Measurements from ENCODE around the gene PHRF1.

DNA sequence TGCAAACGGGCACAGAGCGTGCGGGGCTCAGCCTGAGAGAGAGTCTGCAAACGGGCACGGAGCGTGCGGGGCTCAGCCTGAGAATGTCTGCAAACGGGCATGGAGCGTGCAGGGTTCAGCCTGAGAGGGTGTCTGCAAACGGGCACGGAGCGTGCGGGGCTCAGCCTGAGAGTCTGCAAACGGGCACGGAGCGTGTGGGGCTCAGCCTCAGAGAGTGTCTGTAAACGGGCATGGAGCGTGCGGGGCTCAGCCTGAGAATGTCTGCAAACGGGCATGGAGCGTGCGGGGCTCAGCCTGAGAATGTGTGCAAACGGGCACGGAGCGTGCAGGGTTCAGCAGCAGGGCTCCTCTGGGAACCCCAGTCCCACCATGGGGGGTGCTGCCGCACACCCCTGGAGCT is 13.5 kb downstream of the PHRF1 start:
- TF ChIP-seq EP300 (IDR thresholded peaks at IDR 0.05; ENCODE audit: borderline replicate concordance in 1 of 2, low read depth in 1 of 2, low read length in 1 of 2) (no peak), MXI1 (IDR thresholded peaks at IDR 0.05; ENCODE audit: low read depth, low read length) (no peak)
- TF ChIP-seq, protein P1, sequence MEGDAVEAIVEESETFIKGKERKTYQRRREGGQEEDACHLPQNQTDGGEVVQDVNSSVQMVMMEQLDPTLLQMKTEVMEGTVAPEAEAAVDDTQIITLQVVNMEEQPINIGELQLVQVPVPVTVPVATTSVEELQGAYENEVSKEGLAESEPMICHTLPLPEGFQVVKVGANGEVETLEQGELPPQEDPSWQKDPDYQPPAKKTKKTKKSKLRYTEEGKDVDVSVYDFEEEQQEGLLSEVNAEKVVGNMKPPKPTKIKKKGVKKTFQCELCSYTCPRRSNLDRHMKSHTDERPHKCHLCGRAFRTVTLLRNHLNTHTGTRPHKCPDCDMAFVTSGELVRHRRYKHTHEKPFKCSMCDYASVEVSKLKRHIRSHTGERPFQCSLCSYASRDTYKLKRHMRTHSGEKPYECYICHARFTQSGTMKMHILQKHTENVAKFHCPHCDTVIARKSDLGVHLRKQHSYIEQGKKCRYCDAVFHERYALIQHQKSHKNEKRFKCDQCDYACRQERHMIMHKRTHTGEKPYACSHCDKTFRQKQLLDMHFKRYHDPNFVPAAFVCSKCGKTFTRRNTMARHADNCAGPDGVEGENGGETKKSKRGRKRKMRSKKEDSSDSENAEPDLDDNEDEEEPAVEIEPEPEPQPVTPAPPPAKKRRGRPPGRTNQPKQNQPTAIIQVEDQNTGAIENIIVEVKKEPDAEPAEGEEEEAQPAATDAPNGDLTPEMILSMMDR (IDR thresholded peaks at IDR 0.05) = no peak
